ENCODE data around the gene SERPINI1. TPM values are rescaled to one million over a fixed set of nuclear protein-coding genes. Genes with fewer than 3 reads are reported as not detected.

The SERPINI1 gene
- total RNA-seq, 1 donor from 2014 or later = 15.5 TPM

DNA sequence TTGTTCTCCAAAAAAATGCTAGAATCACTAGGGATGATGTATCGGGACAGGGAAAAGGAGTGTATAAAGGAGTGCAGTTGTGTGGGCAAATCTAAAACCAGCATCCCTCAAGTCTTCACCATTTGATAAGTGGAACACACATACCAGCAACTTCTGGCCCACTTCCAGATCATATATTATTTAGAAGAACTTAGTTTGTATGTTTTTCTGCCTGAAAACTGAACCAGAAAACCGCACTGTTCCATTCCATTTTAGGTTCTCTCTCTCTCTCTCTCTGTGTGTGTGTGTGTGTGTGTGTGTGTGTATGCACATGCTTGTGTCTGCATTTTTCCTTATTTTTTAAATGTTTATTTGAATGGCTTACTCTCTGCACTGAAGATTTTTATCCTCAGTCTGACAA is 93.5 kb downstream of the SERPINI1 start:
- Mint-ChIP-seq H3K27ac (ENCODE audit: unreplicated experiment) (no peak overlapping the region), H3K36me3 (ENCODE audit: low read depth, unreplicated experiment) (no peaks in the 10 kb centered on the region), H3K27me3 (ENCODE audit: unreplicated experiment) (no peaks in the 10 kb centered on the region), H3K9me3 (ENCODE audit: unreplicated experiment) (no peaks in the 10 kb centered on the region), H3K4me3 (ENCODE audit: unreplicated experiment) (no peak overlapping the region), H3K4me1 (ENCODE audit: unreplicated experiment) (peaks cover 7% of the 10 kb centered on the region)
- no peak for DNase-seq (ENCODE audit: low spot score)
- TF ChIP-seq, protein P1, sequence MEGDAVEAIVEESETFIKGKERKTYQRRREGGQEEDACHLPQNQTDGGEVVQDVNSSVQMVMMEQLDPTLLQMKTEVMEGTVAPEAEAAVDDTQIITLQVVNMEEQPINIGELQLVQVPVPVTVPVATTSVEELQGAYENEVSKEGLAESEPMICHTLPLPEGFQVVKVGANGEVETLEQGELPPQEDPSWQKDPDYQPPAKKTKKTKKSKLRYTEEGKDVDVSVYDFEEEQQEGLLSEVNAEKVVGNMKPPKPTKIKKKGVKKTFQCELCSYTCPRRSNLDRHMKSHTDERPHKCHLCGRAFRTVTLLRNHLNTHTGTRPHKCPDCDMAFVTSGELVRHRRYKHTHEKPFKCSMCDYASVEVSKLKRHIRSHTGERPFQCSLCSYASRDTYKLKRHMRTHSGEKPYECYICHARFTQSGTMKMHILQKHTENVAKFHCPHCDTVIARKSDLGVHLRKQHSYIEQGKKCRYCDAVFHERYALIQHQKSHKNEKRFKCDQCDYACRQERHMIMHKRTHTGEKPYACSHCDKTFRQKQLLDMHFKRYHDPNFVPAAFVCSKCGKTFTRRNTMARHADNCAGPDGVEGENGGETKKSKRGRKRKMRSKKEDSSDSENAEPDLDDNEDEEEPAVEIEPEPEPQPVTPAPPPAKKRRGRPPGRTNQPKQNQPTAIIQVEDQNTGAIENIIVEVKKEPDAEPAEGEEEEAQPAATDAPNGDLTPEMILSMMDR (IDR thresholded peaks at IDR 0.05; ENCODE audit: unreplicated experiment) = no peak

DNA sequence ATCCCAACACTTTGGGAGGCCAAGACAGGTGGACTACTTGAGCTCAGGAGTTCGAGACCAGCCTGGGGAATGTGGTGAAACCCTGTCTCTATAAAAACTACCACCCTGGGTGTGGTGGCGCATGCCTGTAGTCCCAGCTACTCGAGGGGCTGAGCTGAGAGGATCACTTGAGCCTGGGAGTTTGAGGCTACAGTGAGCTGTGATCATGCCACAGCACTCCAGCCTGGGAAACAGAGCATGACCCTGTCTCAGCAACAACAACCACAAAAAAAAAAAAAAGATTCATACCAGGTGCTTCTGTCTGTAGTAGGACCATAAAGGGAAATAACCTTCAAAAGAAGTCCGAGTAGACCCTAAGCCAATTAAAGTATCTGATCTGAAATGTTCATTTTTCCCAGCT is 94.5 kb downstream of the SERPINI1 start:
- no peak for DNase-seq (ENCODE audit: low spot score)
- Mint-ChIP-seq H3K27me3 (ENCODE audit: unreplicated experiment) (no peaks in the 10 kb centered on the region), H3K4me1 (ENCODE audit: unreplicated experiment) (peaks cover 7% of the 10 kb centered on the region), H3K9me3 (ENCODE audit: unreplicated experiment) (no peaks in the 10 kb centered on the region), H3K27ac (ENCODE audit: unreplicated experiment) (no peak overlapping the region), H3K4me3 (ENCODE audit: unreplicated experiment) (no peak overlapping the region), H3K36me3 (ENCODE audit: low read depth, unreplicated experiment) (no peaks in the 10 kb centered on the region)
- TF ChIP-seq, protein P1 (IDR thresholded peaks at IDR 0.05; ENCODE audit: unreplicated experiment) = no peak

DNA sequence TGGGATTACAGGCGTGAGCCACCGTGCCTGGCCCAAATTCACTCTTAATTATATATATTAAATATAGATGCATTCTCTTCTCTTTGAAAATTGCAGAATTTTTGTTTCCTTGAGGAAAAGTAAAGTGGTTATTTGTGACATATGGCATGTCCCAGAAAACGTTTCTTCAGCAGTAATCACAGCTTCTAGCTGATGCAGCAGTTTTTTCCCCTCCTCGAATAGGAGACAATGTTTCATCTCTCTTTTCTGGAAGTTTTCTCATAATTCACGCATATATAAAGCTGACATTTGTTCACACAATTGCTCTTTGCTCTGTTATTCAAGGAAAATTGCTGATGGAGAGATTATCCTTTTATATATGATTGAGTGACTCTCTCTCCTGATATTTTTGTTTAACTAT is 99.8 kb downstream of the SERPINI1 start:
- Mint-ChIP-seq H3K9me3 (ENCODE audit: unreplicated experiment) (no peaks in the 10 kb centered on the region), H3K36me3 (ENCODE audit: low read depth, unreplicated experiment) (no peaks in the 10 kb centered on the region), H3K27ac (ENCODE audit: unreplicated experiment) (no peak overlapping the region), H3K27me3 (ENCODE audit: unreplicated experiment) (no peaks in the 10 kb centered on the region), H3K4me1 (ENCODE audit: unreplicated experiment) (peaks cover 3% of the 10 kb centered on the region), H3K4me3 (ENCODE audit: unreplicated experiment) (no peak overlapping the region)
- TF ChIP-seq, protein P1 (IDR thresholded peaks at IDR 0.05; ENCODE audit: unreplicated experiment) = no peak
- no peak for DNase-seq (ENCODE audit: low spot score)

DNA sequence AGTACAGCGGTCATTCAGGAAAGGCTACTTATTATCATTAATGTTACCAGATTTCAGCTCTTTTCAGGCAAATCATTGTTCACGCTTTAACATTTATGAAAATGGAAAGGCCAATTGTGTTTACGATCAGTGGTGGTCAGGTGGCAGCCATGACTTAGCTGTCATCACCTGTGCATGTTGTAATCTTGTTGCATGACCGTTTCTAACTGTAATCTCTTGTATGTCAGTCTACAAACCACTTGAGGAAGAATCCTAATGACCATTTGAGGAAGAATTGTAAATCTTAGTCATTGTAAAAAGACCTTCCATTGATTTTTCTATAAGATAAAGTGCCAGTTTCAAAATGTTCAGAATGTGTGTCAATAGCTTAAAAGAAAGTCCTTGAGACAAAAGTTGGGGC is 100.4 kb downstream of the SERPINI1 start:
- TF ChIP-seq, protein P1 (IDR thresholded peaks at IDR 0.05; ENCODE audit: unreplicated experiment) = no peak
- Mint-ChIP-seq H3K4me1 (ENCODE audit: unreplicated experiment) (peaks cover 3% of the 10 kb centered on the region), H3K27me3 (ENCODE audit: unreplicated experiment) (no peaks in the 10 kb centered on the region), H3K27ac (ENCODE audit: unreplicated experiment) (no peak overlapping the region), H3K4me3 (ENCODE audit: unreplicated experiment) (no peak overlapping the region), H3K9me3 (ENCODE audit: unreplicated experiment) (no peaks in the 10 kb centered on the region), H3K36me3 (ENCODE audit: low read depth, unreplicated experiment) (no peaks in the 10 kb centered on the region)
- DNase-seq (ENCODE audit: low spot score) = no peak

DNA sequence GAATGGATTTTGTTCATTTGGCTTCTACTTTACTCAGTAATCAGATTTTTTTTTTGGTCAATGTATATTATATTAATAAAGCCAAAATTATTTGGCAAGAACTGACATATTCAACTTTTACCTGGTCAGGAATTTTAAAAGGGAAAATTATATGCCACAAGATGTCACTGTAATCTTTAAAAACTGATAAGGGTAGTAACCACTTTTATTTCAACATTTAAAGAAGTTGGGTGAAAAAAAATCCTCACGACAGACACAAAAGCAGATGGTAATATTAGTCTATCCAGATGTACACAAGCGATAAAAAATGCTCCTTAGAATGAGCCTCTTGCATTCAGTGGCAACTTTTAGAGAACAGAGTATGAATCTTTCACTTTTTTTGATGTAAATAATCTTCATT is 101.9 kb downstream of the SERPINI1 start:
- Mint-ChIP-seq H3K4me1 (ENCODE audit: unreplicated experiment) (peaks cover 3% of the 10 kb centered on the region), H3K9me3 (ENCODE audit: unreplicated experiment) (no peaks in the 10 kb centered on the region), H3K27me3 (ENCODE audit: unreplicated experiment) (no peaks in the 10 kb centered on the region), H3K4me3 (ENCODE audit: unreplicated experiment) (no peak overlapping the region), H3K27ac (ENCODE audit: unreplicated experiment) (no peak overlapping the region), H3K36me3 (ENCODE audit: low read depth, unreplicated experiment) (no peaks in the 10 kb centered on the region)
- no peak for DNase-seq (ENCODE audit: low spot score)
- TF ChIP-seq, protein P1 (IDR thresholded peaks at IDR 0.05; ENCODE audit: unreplicated experiment) = no peak
